Esophagus squamous epithelium (tissue), 5 donors: ENCODE measurements around the gene PEX14. TPM values are rescaled to one million over a fixed set of nuclear protein-coding genes. Genes with fewer than 3 reads are reported as not detected.

Experiments
- DNase-seq: peaks from one replicate; lab custom pipeline; 2025; lab: John Stamatoyannopoulos, UW
- H3K27ac ChIP-seq, 4 donors: fragments of 200-600 bp; sonication (generic); one replicate each; pipeline ENCODE4 v1.5.1; 2016 to 2019; ENCODE audit warnings: mild to moderate bottlenecking in 1 of 4
- H3K27me3 ChIP-seq, 4 donors: fragments of 200-600 bp; sonication (generic); 1 replicate in 3 of 4; 2 replicates in 1 of 4; pipeline versions ENCODE4 v1.5.1 to v1.6.0; 2017 to 2021; ENCODE audit warnings: antibody characterized with exemption in 1 of 4
- H3K36me3 ChIP-seq, 3 donors: fragments of 200-600 bp; sonication (generic); one replicate each; pipeline ENCODE4 v1.5.1; 2016 to 2019
- H3K4me1 ChIP-seq, 3 donors: fragments of 200-600 bp; sonication (generic); one replicate each; pipeline ENCODE4 v1.5.1; 2017 to 2019
- H3K4me3 ChIP-seq, 4 donors: fragments of 200-600 bp; sonication (generic); 1 replicate in 3 of 4; 2 replicates in 1 of 4; pipeline ENCODE4 v1.5.1; 2016 to 2019; ENCODE audit warnings: mild to moderate bottlenecking in 2 of 4, moderate library complexity in 1 of 4
- H3K9me3 ChIP-seq, 3 donors: fragments of 200-600 bp; sonication (generic); one replicate each; pipeline ENCODE4 v1.5.1; 2016 to 2019
- CTCF ChIP-seq, 6 experiments: fragments of 450-650 bp in 4 of 6; fragments of 200-600 bp in 2 of 6; sonication (generic) in 2 of 6; IDR thresholded peaks; one replicate each; pipeline ENCODE4 v1.5.1; 2016 to 2019; ENCODE audit warnings: antibody characterized with exemption in 6 of 6, mild to moderate bottlenecking in 4 of 6, moderate library complexity in 4 of 6
- POLR2A ChIP-seq, 4 donors: fragments of 450-650 bp; IDR thresholded peaks; one replicate each; pipeline ENCODE4 v1.6.1; 2017; ENCODE audit warnings: antibody characterized with exemption in 4 of 4, mild to moderate bottlenecking in 4 of 4, moderate library complexity in 3 of 4
- WGBS, 2 donors: methylation state at CpG; one replicate each; pipeline ENCODE4 v1.1.5; 2018; 5-methylcytosine and 5-hydroxymethylcytosine counted together
- intact Hi-C: fragments of 100-400 bp; cut with DNase I; formaldehyde crosslinking; loops from one replicate; pipeline ENCODE4 v1.15.0; 2022
- small RNA-seq, 4 donors: library from RNA; depleted of rRNA; stranded (forward); fragments of <200 nt; gene quantifications; one replicate each; pipeline ENCODE3, GENCODE V24; 2016
- total RNA-seq, 4 donors: library from RNA; depleted of rRNA; stranded (reverse); fragments of >200 nt; gene quantifications; one replicate each; pipeline ENCODE4 v1.1.0, GENCODE V29; 2016
- donor health status: DM: yes; HTN: yes; CAD: no.

The PEX14 gene
- total RNA-seq, 4 donors from 2014 or later, result 9.4 to 22.9 (median 15.2) TPM

- 84 to 86% methylated on average over 18 to 20 of the region's 27 CpGs for WGBS, 2 donors
- Histone ChIP-seq H3K27ac (peak overlapping the region in 3 of 4 donors; percentile 20 to 79 (median 72)), H3K9me3 (no peaks in the 10 kb centered on the region), H3K4me3 (no peak overlapping the region), H3K4me1 (peaks cover 19 to 100% (median 26%) of the 10 kb centered on the region in 3 donors), H3K36me3 (peaks cover 0 to 7% (median 0%) of the 10 kb centered on the region in 3 donors), H3K27me3 (no peaks in the 10 kb centered on the region)
- intact Hi-C loops, result no loop called here
- no peak for DNase-seq
- TF ChIP-seq POLR2A (IDR thresholded peaks at IDR 0.05) (no peak), CTCF (IDR thresholded peaks at IDR 0.05) (no peak)
Observed at GRCh38 chr1:10677491-10678391, 203.0 kb downstream of the PEX14 start.

GRCh38 chr1:10678402-10678801 lies 203.7 kb downstream of the PEX14 start:
- H3K4me3 ChIP-seq, result no peak overlapping the region
- WGBS, 2 donors, result 89% methylated on average over 12 to 15 of the region's 23 CpGs
- peaks cover 19 to 100% (median 26%) of the 10 kb centered on the region in 3 donors for H3K4me1 ChIP-seq
- H3K9me3 ChIP-seq, result no peaks in the 10 kb centered on the region
- H3K27ac ChIP-seq, result peak overlapping the region in 2 of 4 donors; percentile 72 to 79
- H3K27me3 ChIP-seq, result no peaks in the 10 kb centered on the region
- intact Hi-C loops, result no loop called here
- no peak for TF ChIP-seq CTCF (IDR thresholded peaks at IDR 0.05)
- no peak for TF ChIP-seq POLR2A (IDR thresholded peaks at IDR 0.05)
- peaks cover 0 to 14% (median 0%) of the 10 kb centered on the region in 3 donors for H3K36me3 ChIP-seq
- DNase-seq, result no peak

GRCh38 chr1:10678852-10679251 lies 204.1 kb downstream of the PEX14 start:
- Histone ChIP-seq H3K4me1 (peaks cover 19 to 100% (median 23%) of the 10 kb centered on the region in 3 donors), H3K9me3 (no peaks in the 10 kb centered on the region), H3K36me3 (peaks cover 0 to 18% (median 0%) of the 10 kb centered on the region in 3 donors), H3K27me3 (no peaks in the 10 kb centered on the region), H3K4me3 (no peak overlapping the region), H3K27ac (peak overlapping the region in 2 of 4 donors; percentile 55 to 79)
- 83 to 87% methylated on average over 7 of the region's 11 CpGs for WGBS, 2 donors
- TF ChIP-seq POLR2A (IDR thresholded peaks at IDR 0.05), result no peak
- TF ChIP-seq CTCF (IDR thresholded peaks at IDR 0.05), result no peak
- intact Hi-C loops, result no loop called here
- no peak for DNase-seq

GRCh38 chr1:10679496-10680220 lies 204.9 kb downstream of the PEX14 start:
- Histone ChIP-seq H3K4me3 (peak overlapping the region in 1 of 4 donors; percentile 12), H3K36me3 (peaks cover 0 to 22% (median 0%) of the 10 kb centered on the region in 3 donors), H3K9me3 (no peaks in the 10 kb centered on the region), H3K27ac (peak overlapping the region in 3 of 4 donors; percentile 22 to 82 (median 79)), H3K4me1 (peaks cover 19 to 100% (median 22%) of the 10 kb centered on the region in 3 donors), H3K27me3 (no peaks in the 10 kb centered on the region)
- WGBS, 2 donors, result 0 to 61% methylated on average over 1 to 4 of the region's 9 CpGs
- intact Hi-C loops, result loop anchor here (10.0 kb wide), 1 partner anchor 185 kb away; no protein-coding TSS in a partner anchor
- TF ChIP-seq POLR2A (IDR thresholded peaks at IDR 0.05) (no peak), CTCF (IDR thresholded peaks at IDR 0.05) (no peak)
- no peak for DNase-seq

Small RNA genes lying within 50 kb of the gene (small RNA-seq; reads per million reads assigned to genes)
- 0 reads per million in 4 donors for gene RN7SL614P

Other genes starting within 250 kb of the PEX14 start
- gene PGD, start 75.9 kb upstream of the PEX14 start, total RNA-seq, result 1,000 to 10,000 TPM in 1 of 4 donors, 100 to 1,000 TPM in 3; 396 to 1,138 (median 704) TPM
- gene CENPS, start 44.5 kb upstream of the PEX14 start, total RNA-seq, result 10 to 100 TPM in 1 of 4 donors, 1 to 10 TPM in 3; 5.6 to 15.7 (median 6.1) TPM
- under 1 TPM in 3 of 4 donors, not detected in 1; 0.38 to 0.83 (median 0.70) TPM for gene CORT, start 24.9 kb upstream of the PEX14 start, total RNA-seq
- 10 to 100 TPM; 14.9 to 40.4 (median 26.0) TPM for gene DFFA, start 2.4 kb upstream of the PEX14 start, total RNA-seq